Body of pancreas (tissue), 4 donors: ENCODE results near the gene GRIA1.

Experiments
- CTCF ChIP-seq, 7 experiments: fragments of 450-650 bp in 4 of 7; fragments of 200-600 bp in 3 of 7; sonication (generic) in 3 of 7; IDR thresholded peaks; one replicate each; pipeline ENCODE4 v1.5.1; 2016 to 2019; ENCODE audit warnings: antibody characterized with exemption in 7 of 7
- POLR2A ChIP-seq, 3 donors: fragments of 450-650 bp; IDR thresholded peaks; one replicate each; pipeline ENCODE4 v1.6.1; 2016; ENCODE audit warnings: antibody characterized with exemption in 3 of 3, mild to moderate bottlenecking in 2 of 3

- no peak for TF ChIP-seq CTCF (IDR thresholded peaks at IDR 0.05)
- no peak for TF ChIP-seq POLR2A (IDR thresholded peaks at IDR 0.05)
These were observed 223.5 kb downstream of the GRIA1 start for GRCh38 chr5:153713943-153714342.
